ENCODE measurements around the gene TMEM50A. TPM values are rescaled to one million over a fixed set of nuclear protein-coding genes. Genes with fewer than 3 reads are reported as not detected.
A peak's percentile ranks its signal among the peaks of the same experiment; 100 is the strongest.

Gene TMEM50A
- total RNA-seq, 1 experiment from 2014 or later: 95.9 TPM

GRCh38 chr1:25356441-25356840, 18.3 kb downstream of the TMEM50A start:
- Histone ChIP-seq H3K9me3 (ENCODE audit: control insufficient read depth, low read depth, low read length) (no peaks in the 10 kb centered on the region), H4K20me1 (ENCODE audit: control insufficient read depth, insufficient read depth, insufficient read length) (no peaks in the 10 kb centered on the region), H4K5ac (ENCODE audit: insufficient read length, low read depth, low read length) (no peak overlapping the region), H2BK5ac (ENCODE audit: insufficient read length, low read length) (no peak overlapping the region), H3K4me2 (ENCODE audit: insufficient read depth, insufficient read length, low read length) (no peak overlapping the region), H4K8ac (replicated peaks; ENCODE audit: insufficient read length, low read depth, low read length) (no peak overlapping the region), H3K79me1 (ENCODE audit: insufficient read depth, low read depth, low read length, poor library complexity, severe bottlenecking) (peaks cover 4% of the 10 kb centered on the region), H2BK120ac (ENCODE audit: low read depth, low read length, poor library complexity, severe bottlenecking) (no peak overlapping the region), H3K79me2 (ENCODE audit: insufficient read depth, low read length) (no peaks in the 10 kb centered on the region), H2BK15ac (ENCODE audit: low read depth, low read length) (no peak overlapping the region), H3K23me2 (ENCODE audit: insufficient read length, low read depth, low read length, poor library complexity, severe bottlenecking) (no peaks in the 10 kb centered on the region), H3K27ac (ENCODE audit: insufficient read length, low read depth, low read length) (no peak overlapping the region), H3K56ac (ENCODE audit: insufficient read length, low read depth, low read length) (no peak overlapping the region), H2BK20ac (ENCODE audit: low read depth, low read length, poor library complexity, severe bottlenecking) (no peak overlapping the region), H3K9ac (ENCODE audit: extremely low read depth, insufficient read length, low read length) (no peak overlapping the region), H3K4ac (ENCODE audit: low read depth, low read length) (no peak overlapping the region), H3T11ph (ENCODE audit: low read length) (no peak overlapping the region), H2BK12ac (ENCODE audit: insufficient read length, low read depth, low read length) (no peak overlapping the region), H3K4me1 (ENCODE audit: insufficient read depth, low read length) (no peaks in the 10 kb centered on the region), H3K27me3 (ENCODE audit: insufficient read depth, low read length) (no peaks in the 10 kb centered on the region), H4K91ac (ENCODE audit: insufficient read length, low read depth, low read length) (no peak overlapping the region), H2AK5ac (ENCODE audit: insufficient read length, low read length) (no peak overlapping the region), H3K18ac (ENCODE audit: insufficient read length, low read depth, low read length) (no peak overlapping the region), H3K23ac (ENCODE audit: insufficient read length, low read depth, low read length) (no peak overlapping the region), H2AFZ (ENCODE audit: low read length) (no peak overlapping the region), H3K14ac (ENCODE audit: insufficient read depth, low read length) (no peak overlapping the region)
- no peak for TF ChIP-seq CTCF (conservative IDR thresholded peaks at IDR 0.05)
- Mint-ChIP-seq H3K27me3 (ENCODE audit: low read depth) (no peaks in the 10 kb centered on the region), H3K36me3 (ENCODE audit: insufficient read depth in 1 of 3, low read depth in 3 of 3) (peaks cover 6 to 76% (median 62%) of the 10 kb centered on the region in 3 experiments; a peak in 5 of 7 replicates), H3K27ac (peak overlapping the region in 1 of 3 experiments; percentile 4; a peak in 1 of 7 replicates), H3K4me3 (no peak overlapping the region), H3K4me1 (no peaks in the 10 kb centered on the region), H3K9me3 (no peaks in the 10 kb centered on the region)
- no peak for DNase-seq
